Left cardiac atrium (tissue), 4 donors: ENCODE data around the gene SNX19. TPM values are rescaled to one million over a fixed set of nuclear protein-coding genes. Genes with fewer than 3 reads are reported as not detected.

Source experiments
- ATAC-seq, 2 donors: fragments of 200-7000 bp; cut with Tn5 transposase; one replicate each; pipeline ENCODE4 v1.9.1; 2020; ENCODE audit warnings: mild to moderate bottlenecking in 2 of 2, moderate library complexity in 2 of 2
- DNase-seq: peaks from one replicate; pipeline ENCODE4 v3.0.0-alpha.2; 2020
- intact Hi-C, 2 donors: fragments of 100-400 bp; cut with DNase I; formaldehyde crosslinking; loops; one replicate each; pipeline versions ENCODE4 v1.14.1 to v1.15.1; 2022 to 2023
- total RNA-seq, 2 donors: library from RNA; stranded (reverse); fragmentation: NEBNext Ultra II Directional; extraction: Animal tissue kit (Norgen Biotek cat#: 25700); gene quantifications; one replicate each; pipeline ENCODE4 v1.2.1, GENCODE V29; 2021
- donor health status: DM: no; HTN: yes; CAD: no.
- donor health status: DM: no; HTN: yes; CAD: no; lungs with severe emphysema.
- donor health status: DM: yes; HTN: yes; CAD: no.
- donor health status: Dilated cardiomyopathy.

SNX19 gene
- total RNA-seq, 2 donors from 2014 or later, result 46.8 to 47.7 TPM

DNA sequence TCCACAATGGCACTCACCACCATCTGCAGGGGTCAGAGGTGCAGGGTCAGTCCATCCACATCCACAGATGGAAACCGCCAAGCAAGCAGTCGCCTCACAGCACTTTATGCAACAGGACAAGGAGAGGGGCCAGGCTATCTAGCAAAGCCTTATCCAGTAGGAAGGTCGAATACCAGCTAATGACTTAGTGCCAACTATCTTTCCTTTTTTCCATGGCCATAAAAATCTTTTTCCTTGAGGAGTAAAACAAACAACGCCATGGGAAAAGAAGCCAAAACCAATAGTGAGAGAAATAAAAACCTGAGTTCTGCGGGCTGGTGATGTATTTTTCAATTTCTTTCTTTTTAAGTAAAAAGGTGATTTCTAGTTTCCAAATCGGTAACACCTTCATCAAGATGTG lies 8.2 kb downstream of the SNX19 start:
- intact Hi-C loops, result no loop called here
- DNase-seq (no peak), ATAC-seq (no peak)

DNA sequence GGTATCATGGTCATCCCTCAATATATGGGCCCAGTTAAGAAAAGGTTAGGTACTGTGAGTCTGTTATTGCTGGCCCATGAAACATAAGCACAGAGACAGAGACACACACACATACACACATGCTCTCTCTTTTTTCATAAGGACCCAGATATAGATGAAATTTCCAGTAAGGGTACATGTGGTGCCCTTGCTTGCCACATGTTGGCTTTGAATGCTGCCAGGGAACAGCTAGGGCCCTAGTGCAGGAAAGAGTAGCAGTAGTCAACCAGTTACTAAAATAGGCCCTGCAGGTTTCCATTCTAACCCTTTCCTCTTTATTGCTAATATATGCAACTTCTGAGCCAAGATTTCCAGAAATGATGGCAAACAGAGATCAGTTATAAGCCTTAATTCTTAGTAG lies 9.1 kb downstream of the SNX19 start:
- intact Hi-C loops, result no loop called here
- ATAC-seq (no peak), DNase-seq (no peak)

DNA sequence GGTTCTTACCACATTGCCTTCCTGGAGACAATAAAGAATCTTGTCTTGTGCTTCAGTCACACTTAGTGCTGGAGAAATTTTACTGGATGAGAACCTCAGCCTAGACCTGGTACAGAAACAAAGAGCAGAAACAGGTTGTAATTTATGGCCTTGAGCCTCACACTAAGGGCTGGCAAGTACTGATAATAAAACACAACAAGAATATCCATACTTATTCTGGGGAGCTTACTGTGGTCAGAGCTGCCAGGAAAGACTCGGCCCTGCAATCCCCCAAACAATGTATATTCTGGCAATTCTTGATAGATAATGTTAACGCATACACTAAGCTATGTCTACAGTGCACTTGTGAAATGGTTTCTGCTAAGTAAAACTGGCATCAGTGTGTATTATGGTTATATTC lies 9.7 kb downstream of the SNX19 start:
- ATAC-seq (no peak), DNase-seq (no peak)
- intact Hi-C loops, result no loop called here

DNA sequence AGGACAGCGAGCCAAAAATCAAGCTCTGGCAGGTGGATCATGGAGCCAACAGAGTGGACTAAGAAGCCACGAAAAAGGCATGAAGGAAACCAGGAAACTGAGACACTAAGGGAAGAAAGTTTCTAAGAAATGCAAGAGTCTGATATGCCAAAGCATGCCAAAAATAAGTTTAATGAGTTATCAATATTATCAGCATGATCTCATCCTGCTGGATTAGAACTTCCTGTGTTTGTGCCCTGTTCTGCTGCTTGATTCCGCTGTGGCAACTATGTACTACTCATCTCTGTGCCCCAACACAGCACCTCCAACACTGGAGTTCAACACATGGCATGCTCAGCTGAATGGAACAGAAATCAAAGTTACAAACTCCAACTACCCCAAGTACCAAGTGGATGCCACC lies 10.8 kb downstream of the SNX19 start:
- DNase-seq (no peak), ATAC-seq (no peak)
- intact Hi-C loops, result no loop called here

DNA sequence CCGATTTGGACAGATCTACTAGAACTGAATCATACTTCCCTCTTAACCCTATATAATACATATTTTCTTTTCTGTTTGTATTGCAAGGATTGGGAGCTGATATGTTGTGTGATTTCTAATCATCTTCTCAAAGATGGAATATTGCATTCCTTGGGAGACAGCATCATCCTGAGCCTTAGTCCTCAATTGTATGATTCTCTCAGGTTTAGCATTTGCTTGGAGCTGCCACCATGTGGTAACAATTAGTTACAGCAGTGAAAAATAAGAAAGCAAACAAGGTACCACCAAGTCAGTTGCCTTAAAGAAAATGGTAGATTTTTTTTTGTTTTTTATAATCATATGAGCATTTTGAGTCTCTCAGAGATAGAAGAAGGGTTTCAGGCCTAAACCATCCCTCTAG lies 11.9 kb downstream of the SNX19 start:
- intact Hi-C loops, result no loop called here
- DNase-seq, result no peak
- no peak for ATAC-seq

DNA sequence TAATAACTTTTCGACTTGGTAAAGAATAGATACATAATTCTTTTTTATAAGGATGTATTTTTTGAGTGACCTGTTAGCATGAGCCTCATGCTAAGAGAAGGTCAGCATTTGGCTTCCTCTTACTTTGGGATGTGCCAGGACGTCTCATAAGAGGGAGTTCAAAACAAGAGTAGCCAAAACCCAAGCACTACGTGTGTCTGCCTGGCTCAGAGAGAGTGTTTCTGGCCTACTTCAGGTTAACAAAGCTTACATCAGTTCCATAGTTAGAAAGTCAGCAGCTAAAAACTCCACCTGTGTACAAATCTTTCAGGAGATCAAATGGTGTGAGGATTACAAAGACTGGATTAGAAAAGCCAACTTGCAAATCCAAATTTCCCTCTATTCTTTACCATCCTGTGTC lies 13.9 kb downstream of the SNX19 start:
- intact Hi-C loops, result no loop called here
- ATAC-seq (no peak), DNase-seq (no peak)

DNA sequence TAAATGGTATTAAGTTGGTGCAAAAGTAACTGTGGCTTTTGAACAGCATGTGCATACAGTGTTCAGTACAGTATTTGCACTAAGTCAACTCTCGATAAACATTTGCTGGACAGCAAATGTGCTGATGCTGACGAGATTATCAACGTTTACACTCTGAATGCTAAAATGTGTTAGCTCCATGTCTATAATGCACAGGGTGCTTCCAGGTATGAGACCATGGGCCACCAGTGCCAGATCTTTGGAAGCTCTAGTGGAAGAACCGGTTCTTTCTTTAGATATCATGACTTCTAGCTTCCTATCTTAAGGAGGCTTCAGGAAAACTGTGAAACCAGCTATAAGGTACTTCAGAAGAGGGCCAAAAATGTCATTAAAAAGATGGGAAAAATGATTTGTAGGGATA lies 17.2 kb downstream of the SNX19 start:
- ATAC-seq (no peak), DNase-seq (no peak)
- intact Hi-C loops, result loop anchor here (10.0 kb wide), 2 partner anchors 464 to 684 kb away; no protein-coding TSS in a partner anchor

DNA sequence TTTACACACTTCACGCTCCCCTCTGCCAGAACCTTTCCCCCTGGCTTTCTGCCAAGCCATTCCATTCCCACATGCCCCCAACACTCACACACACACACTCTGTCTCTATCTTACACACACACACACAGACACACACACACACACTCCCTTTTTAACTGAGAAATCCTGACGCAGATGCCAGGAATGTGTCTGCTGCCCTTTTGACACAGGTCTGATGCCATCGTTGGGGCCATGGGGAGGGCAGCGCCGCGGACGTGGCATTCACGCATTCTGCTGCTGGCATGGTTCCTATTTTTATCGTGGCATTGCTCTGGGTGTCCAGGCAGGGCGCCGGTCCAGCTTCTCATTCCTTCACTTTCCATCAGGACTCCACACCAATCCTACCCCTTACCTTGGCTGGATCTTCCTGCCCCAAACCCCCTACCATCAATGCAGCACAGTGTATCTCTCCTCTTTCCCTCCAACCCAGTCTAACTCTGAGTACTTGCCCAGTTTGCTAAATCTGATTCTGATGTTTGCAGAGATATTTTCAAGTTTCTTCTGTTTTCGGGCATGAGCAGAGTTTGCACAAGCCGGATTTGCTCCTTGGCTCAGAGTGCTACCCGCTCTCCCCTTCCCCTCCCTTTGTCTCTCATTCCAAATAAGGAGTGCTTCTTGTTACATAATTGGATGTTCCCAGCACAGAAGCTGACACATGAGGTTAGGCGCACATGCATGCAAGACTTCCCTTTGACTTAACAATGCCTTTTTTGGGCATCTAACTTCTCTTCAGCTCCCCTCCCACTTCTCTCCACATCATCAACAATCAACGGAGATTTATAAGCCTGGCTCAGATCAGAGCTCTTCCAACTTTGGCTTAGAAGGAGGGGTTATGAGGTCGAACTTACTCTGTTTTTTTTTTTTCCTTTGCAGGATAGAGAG lies 18.8 kb downstream of the SNX19 start:
- ATAC-seq (peak; percentile 89), DNase-seq (peak; percentile 82)
- intact Hi-C loops, result loop anchor here (10.0 kb wide), 2 partner anchors 463 to 683 kb away; no protein-coding TSS in a partner anchor

DNA sequence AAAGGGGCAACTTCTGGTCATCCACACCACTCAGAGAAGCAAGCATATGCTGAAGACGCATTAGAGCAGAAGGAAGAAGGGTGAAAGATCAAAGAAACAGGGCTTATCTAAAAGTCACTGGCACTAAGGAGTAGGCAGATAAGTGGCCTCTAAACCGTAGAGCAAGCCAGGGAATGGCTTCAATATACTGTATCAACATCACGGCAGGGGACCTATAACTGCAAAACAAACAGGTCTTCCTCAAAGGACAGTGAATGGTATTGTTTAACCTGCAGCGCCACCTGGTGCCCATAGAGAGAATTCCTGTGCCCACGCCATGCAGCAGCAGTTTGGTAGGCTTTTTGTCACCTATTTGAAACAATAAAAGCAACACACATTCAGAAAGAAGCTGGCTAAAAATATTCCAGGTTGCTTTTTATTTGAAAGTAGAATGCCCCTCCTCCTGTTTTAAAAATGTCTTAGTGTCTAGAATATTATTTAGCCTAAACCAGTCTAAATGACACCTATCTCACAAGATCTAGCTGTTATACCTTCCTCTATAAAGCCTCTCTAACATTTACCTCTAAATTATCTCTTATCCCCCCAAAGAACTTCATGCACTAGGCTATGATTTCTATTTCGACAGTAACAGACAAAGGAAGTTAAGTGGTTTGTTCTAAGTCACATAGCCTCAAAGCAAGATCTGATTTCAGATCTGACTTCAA lies 21.8 kb downstream of the SNX19 start:
- peak in 1 of 2 donors; percentile 21 for ATAC-seq
- DNase-seq, result peak; percentile 74
- intact Hi-C loops, result loop anchor here (1.0 to 10.0 kb wide), 4 partner anchors 32 to 680 kb away; no protein-coding TSS in a partner anchor

DNA sequence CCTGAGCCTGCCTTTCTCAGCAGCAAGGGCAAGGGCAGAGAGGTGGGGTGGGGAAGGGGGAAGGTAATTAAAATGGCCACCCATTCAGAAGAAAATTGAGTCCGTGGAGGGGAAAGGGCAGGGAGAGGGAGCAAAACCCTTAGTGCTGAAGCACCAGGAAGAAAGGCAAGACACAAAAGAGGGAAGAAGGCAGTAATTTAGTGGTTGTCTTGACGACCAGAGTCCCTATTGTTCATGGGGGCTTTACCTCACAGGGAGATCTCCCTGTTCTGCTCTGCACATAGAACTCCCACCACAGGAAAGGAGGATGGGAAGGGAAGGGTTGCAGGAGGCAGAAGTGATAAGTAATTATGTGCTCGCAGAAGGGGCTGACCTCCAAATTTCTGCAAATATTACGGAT lies 23.4 kb downstream of the SNX19 start:
- intact Hi-C loops, result loop anchor here (10.0 kb wide), 2 partner anchors 458 to 678 kb away; no protein-coding TSS in a partner anchor
- DNase-seq (no peak), ATAC-seq (no peak)

DNA sequence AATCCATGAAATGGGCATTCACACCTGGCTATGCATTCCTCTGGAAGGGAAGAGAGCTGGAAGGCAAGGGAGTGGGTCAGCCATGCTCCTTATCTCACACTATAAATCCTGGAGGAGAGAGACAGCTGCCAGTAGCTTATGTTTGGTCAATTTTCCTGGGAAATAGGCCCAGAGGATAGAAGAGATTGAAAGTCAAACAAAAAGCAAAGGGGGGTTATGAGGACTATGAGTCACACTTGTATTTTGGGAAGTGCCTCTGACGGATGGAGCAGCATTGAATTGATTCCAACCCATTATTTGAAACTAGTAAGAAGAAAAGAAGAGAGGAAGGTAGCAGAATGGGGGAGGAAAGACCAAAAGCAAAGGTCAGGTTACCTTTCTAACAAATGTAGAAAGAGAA lies 25.0 kb downstream of the SNX19 start:
- no peak for DNase-seq
- intact Hi-C loops, result loop anchor here (10.0 kb wide), 2 partner anchors 457 to 677 kb away; no protein-coding TSS in a partner anchor
- ATAC-seq, result peak; percentile 32 to 35

DNA sequence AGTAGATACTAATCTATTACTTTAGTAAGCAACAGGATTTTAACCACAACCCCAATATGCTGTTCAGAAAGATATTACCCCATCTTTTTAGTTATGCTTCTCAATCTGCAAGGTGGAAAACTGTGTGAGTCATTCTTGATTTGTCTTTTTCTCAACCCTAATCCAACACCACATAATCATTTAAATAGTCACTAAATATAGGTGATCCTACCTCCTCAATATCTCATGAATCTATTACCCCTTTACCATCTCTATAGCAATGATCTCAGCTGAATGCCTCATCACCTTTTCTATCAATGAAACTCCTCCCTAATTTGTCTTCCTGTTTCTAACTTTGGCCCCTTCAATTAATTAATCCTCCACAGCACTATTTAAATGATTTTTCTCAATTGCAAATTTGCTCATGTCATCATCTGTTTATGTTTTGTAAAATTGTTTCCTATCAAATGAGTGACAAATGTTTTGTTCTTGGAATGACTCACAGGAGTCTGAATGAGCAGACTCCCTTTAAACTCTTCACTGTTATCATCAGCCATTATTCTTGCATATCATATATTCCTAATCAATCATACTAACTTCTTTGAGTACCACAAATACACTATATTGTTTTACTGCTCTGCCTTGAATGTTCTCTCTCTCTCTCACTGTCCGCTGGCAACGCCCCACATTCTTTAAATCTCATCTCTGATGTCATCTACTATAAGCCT lies 26.1 kb downstream of the SNX19 start:
- intact Hi-C loops, result loop anchor here (10.0 kb wide), 2 partner anchors 455 to 675 kb away; no protein-coding TSS in a partner anchor

DNA sequence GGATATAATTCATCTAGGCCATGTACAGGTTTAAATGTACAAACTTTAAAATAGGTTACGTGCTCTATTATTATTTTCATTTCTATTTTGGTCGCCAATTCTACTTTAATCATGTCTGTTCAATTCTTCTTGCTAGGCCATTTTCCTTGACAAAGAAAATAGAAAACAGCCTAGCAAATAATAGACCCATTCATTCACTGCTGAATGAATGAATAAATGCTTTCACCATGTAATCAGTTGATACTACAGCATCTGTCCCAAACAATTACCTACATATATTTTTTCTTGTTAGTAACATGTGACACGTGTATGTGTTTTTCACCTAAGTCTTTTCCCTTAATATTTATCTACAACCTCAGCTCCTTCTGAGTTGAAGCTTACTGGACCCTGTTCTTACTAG lies 27.5 kb downstream of the SNX19 start:
- intact Hi-C loops, result no loop called here
- DNase-seq (no peak), ATAC-seq (no peak)

More for the DNA sequence above, 26.1 kb downstream of the SNX19 start:
- ATAC-seq, result no peak
- DNase-seq, result no peak

DNA sequence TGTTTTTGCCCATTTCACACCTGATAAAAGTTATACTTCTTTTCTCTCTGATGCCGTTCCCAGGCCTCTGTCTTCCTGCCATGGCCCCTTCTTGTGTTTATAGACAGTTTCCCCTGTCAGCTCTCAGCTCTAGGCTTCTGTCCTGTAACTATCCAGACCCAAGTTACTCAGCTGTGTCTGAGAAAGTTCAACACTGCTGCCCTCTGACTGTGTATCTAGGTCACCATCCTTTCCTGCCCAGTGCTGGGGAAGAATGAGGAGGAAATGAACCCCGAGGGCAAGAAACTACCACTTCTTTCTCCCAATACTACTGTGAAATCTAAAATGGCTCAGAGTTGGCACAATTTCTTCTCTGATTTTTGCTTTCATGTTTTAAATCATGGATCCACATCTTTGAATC lies 29.6 kb downstream of the SNX19 start:
- intact Hi-C loops, result no loop called here
- ATAC-seq, result peak in 1 of 2 donors; percentile 45
- no peak for DNase-seq

DNA sequence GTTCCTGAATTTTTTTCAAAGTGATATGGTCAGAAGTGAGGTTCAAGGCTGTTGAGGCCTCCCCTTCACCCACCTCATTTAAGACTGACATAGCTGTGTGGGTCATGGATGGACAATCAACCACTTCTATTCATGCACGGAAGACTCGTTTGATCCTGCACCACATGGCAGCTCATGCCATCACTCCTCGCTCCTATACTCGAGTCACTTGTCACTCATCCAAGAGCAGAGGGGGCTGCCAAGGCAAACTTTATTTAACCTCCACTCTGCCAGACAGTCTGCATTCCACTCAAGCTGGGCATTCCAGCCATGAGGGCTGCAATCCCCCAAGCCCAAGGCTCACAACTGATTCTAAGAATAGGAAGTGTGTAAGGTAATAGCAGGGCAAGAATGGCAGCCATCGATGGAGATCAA lies 34.1 kb downstream of the SNX19 start:
- ATAC-seq (peak; percentile 72 to 86), DNase-seq (no peak)
- intact Hi-C loops, result no loop called here

DNA sequence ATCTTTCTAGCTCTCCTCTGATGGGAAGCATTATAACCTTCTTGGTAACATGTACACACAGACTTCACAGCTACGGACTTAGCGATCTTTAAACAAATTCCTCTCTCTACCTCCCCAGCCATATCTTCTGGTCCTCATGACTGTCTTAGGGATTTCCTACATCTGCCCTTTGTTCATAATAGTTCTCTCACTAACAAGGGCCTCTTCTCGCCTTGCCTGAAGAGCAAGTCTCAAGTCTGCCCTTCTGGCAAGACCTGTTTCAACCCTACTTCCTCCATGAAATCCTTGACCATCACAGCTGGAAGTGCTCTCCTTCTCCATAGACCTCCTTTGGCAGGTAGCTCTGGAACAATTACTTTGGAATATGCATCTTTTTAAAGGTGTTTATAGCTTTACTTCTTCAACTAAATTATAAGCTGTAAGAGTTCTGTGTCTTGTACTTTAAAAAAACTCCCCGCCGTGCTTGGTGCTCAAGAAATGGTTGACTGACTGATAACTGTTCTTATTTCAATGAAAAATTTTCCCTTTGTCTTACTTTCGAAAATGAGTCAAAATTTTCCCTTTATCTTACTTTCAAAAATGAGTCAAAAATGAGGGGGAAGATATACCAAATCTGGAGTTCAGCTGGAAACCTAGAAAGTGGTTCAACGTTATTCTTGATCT lies 34.7 kb downstream of the SNX19 start:
- DNase-seq, result no peak
- no peak for ATAC-seq
- intact Hi-C loops, result no loop called here

DNA sequence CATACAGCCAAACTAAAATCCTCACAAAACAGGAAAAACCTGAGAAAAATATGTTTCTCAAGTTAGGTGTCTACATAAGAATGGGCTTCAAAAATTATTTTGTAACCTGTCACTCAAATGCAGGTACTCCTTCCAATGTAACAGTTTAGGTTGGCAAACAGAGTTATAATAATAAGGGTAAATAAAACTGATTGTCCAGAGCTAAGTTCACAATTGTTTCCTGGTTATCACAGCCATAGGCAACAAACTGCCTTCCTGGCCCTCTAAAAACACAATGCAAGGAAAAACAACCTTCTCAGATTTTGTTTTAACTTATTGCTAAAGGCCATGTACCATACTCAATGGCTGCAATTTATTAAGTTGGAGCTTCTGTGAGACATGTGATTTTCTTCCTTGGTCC lies 36.4 kb downstream of the SNX19 start:
- ATAC-seq (no peak), DNase-seq (no peak)
- intact Hi-C loops, result no loop called here

DNA sequence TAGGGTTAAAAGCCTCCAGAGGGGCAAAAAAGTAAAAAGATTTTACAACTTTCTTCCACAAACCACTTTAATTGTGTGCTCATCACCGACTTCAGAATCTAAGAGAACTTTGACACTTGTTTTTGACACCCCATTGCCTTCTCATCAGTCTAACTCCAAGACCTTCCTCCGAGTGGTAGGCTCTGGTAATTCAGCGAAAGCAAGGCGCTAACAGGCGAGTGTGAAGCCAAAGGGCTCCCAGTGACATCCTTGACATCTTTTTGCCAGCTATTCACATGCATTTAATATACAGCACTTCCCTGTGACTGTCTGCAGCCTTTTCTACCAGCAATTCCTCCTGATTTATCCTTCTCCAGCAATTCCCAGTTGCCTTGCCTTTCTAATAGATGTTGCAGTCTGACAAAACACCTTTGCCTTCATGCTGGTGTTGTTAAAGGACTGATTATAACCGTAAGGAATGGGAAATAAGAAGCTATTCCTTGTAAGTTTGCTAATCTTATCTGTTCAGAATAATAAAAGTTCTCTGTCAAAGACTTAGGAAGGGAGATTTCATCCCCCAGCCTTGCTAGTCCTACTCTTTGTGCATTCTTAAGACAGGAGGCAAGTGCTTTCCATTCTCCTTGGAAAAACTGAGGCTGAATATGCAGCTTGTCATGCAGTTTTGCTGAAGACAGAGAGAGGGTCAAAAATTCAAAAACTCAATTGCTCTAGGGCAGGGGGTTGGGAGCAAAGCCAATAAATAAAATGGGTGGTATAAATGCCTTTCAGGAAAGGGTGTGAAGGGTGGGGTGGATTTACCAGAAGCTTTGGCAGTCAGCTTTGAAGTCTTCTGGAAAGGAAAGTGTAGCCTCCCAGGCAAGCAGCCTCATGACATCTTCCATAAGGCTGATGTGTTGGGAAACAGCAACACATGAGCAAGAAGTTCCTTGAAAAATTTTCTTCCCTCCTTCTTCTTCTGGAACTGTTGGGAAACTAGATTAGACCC lies 39.1 kb downstream of the SNX19 start:
- DNase-seq (peak; percentile 41), ATAC-seq (peak; percentile 32 to 45)
- intact Hi-C loops, result no loop called here
